Left colon (tissue), 2 donors: Measurements from ENCODE around the gene ZMYM4. TPM values are rescaled to one million over a fixed set of nuclear protein-coding genes. Genes with fewer than 3 reads are reported as not detected.

Source experiments
- ATAC-seq: fragments of 200-7000 bp; cut with Tn5 transposase; one replicate; pipeline ENCODE4 v1.9.1; 2020; ENCODE audit warnings: mild to moderate bottlenecking, moderate library complexity
- DNase-seq, 2 donors: peaks; one replicate each; pipeline ENCODE4 v3.0.0-alpha.2; 2020
- intact Hi-C, 2 donors: fragments of 100-400 bp; cut with DNase I in 1 of 2; cut with micrococcal nuclease in 1 of 2; formaldehyde crosslinking; loops; one replicate each; pipeline versions ENCODE4 v1.11.2 to v1.14.0; 2022; cut with DNase I, micrococcal nuclease
- total RNA-seq, 2 donors: library from RNA; stranded (reverse); fragmentation: NEBNext Ultra II Directional; extraction: Animal tissue kit (Norgen Biotek cat#: 25700); gene quantifications; one replicate each; pipeline ENCODE4 v1.2.1, GENCODE V29; 2021
- donor health status: DM: no; HTN: no; CAD: no.
- donor health status: DM: yes; HTN: yes; CAD: no.

Gene ZMYM4
- total RNA-seq, 2 donors from 2014 or later = 27.6 to 31.7 TPM

DNA sequence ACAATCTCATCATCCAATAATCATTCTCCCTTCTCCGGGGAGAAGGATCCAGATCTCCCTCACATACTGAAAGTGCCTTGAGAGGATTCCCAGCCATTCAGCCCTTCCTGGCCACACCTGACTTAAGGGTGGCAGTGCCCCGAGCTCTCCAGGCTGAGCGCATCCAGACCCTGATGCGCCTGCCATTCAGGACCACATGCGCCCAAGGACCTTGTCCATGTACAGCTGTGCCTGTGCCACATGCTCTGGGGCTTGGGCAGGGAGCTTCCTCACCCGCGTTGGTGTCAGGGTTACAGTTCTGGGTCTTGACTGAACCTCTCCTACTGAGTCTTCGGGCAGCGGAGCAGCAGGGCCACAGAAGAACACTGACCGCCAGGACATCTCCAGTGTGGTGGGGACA lies 167.6 kb downstream of the ZMYM4 start:
- DNase-seq (no peak), ATAC-seq (no peak)
- intact Hi-C loops = no loop called here

DNA sequence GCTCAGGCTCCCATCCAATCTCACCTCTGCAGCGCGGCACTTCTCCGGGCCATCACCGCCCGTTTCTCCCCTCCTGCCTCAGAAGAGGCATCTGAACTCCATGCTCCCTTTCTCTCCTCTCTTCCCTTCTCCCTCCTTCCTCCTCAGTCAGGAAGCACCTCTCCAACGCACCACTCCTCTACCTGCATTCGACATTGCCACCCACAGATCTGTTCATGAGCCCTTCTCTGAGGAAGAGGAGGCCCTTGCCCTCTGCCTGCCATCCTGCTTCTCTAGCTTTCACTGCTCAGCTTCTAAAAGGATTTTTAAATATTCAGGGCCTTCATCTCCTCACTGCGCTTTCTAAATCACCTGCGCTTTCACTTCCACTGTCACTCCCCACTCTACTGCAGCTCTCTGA lies 168.7 kb downstream of the ZMYM4 start:
- ATAC-seq (no peak), DNase-seq (no peak)
- intact Hi-C loops = no loop called here

- no peak for ATAC-seq
- intact Hi-C loops = no loop called here
- no peak for DNase-seq
These were observed 171.1 kb downstream of the ZMYM4 start for GRCh38 chr1:35439626-35440025.

GRCh38 chr1:35441926-35442579 lies 173.5 kb downstream of the ZMYM4 start:
- intact Hi-C loops = no loop called here
- no peak for ATAC-seq

DNA sequence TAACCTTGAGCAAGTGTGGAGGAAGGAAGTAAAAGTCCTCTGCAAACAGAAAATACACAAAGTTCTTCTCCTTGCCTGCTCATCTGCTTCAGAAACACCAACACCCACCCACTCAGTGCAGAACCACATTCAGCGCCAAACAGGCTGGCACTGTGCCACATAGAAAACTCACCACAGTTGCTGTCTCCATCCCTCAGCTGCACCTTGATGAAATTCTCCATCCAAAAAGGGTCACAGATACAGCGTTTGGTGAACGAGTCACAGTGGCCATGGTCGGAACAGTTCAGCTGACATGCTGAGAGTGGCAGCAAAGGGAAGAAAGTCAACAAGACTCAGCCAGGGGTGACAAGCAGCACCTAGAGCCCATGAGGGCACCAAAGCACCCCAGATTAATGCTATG lies 174.2 kb downstream of the ZMYM4 start:
- ATAC-seq = no peak
- intact Hi-C loops = no loop called here
- no peak for DNase-seq

More at GRCh38 chr1:35441926-35442579, 173.5 kb downstream of the ZMYM4 start:
- DNase-seq = no peak

GRCh38 chr1:35443768-35444518 lies 175.4 kb downstream of the ZMYM4 start:
- ATAC-seq (no peak), DNase-seq (no peak)
- intact Hi-C loops = no loop called here

DNA sequence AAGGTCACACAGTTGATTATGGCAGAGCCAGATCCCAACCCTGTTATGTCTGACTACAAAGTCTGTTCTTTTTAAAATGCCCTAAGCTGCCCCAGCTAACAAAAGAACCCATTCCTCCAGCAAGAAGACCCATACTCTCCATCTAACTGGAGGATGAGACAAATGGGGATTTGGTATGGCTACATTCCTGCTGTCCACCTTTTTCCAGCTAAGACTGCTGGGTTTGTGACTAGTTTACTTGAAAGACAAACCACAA lies 175.9 kb downstream of the ZMYM4 start:
- no peak for DNase-seq
- intact Hi-C loops = no loop called here
- ATAC-seq = no peak

GRCh38 chr1:35447278-35447677 lies 178.8 kb downstream of the ZMYM4 start:
- DNase-seq (no peak), ATAC-seq (no peak)
- intact Hi-C loops = no loop called here

DNA sequence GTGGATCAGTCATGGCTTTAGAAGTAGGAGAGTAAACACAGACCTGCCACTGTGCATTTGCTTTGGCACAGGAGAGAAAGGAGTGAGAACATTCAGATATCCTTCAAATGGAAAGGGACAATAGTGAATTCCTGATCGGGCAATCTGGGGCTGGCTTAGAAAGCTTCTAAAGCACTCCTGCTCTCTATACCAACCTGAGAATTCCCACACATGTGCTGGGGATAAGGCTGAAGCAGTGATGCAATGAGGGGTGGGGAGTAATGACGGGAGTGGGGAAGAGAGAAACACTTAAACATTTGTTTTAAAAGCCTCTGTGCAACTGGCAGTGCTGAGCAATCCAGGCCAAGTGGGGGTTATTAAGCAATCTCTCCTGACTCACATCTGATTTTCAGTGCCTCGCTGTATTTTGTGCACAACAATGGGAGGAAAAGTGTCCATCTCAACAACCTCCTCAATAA lies 179.9 kb downstream of the ZMYM4 start:
- DNase-seq (no peak), ATAC-seq (no peak)
- intact Hi-C loops = no loop called here

GRCh38 chr1:35449334-35450008 lies 181.0 kb downstream of the ZMYM4 start:
- DNase-seq (no peak), ATAC-seq (no peak)
- intact Hi-C loops = loop anchor here (5.0 to 10.0 kb wide), 3 partner anchors 113 to 323 kb away; no protein-coding TSS in a partner anchor

- DNase-seq (peak; percentile 59 to 87), ATAC-seq (peak; percentile 89)
- intact Hi-C loops = loop anchor here (5.0 to 10.0 kb wide), 3 partner anchors 111 to 321 kb away; no protein-coding TSS in a partner anchor
These were observed 182.6 kb downstream of the ZMYM4 start for GRCh38 chr1:35451125-35451528.

- DNase-seq = peak; percentile 22 to 31
These were observed 183.7 kb downstream of the ZMYM4 start for GRCh38 chr1:35452106-35452774.

GRCh38 chr1:35453031-35453430 lies 184.5 kb downstream of the ZMYM4 start:
- ATAC-seq (no peak), DNase-seq (no peak)
- intact Hi-C loops = loop anchor here (5.0 to 10.0 kb wide), 3 partner anchors 109 to 319 kb away; no protein-coding TSS in a partner anchor

More at GRCh38 chr1:35452106-35452774, 183.7 kb downstream of the ZMYM4 start:
- intact Hi-C loops = loop anchor here (5.0 to 10.0 kb wide), 3 partner anchors 110 to 320 kb away; no protein-coding TSS in a partner anchor
- no peak for ATAC-seq

GRCh38 chr1:35454176-35454575 lies 185.7 kb downstream of the ZMYM4 start:
- ATAC-seq (no peak), DNase-seq (no peak)
- intact Hi-C loops = loop anchor here (5.0 to 10.0 kb wide), 3 partner anchors 108 to 318 kb away; no protein-coding TSS in a partner anchor

- ATAC-seq (no peak), DNase-seq (no peak)
- intact Hi-C loops = loop anchor here (5.0 to 10.0 kb wide), 3 partner anchors 108 to 318 kb away; no protein-coding TSS in a partner anchor
These were observed 186.1 kb downstream of the ZMYM4 start for GRCh38 chr1:35454616-35455015.

GRCh38 chr1:35460796-35461195 lies 192.3 kb downstream of the ZMYM4 start:
- DNase-seq (no peak), ATAC-seq (no peak)
- intact Hi-C loops = no loop called here

GRCh38 chr1:35461966-35462651 lies 193.6 kb downstream of the ZMYM4 start:
- DNase-seq (no peak), ATAC-seq (no peak)
- intact Hi-C loops = no loop called here

GRCh38 chr1:35463232-35463631 lies 194.7 kb downstream of the ZMYM4 start:
- no peak for DNase-seq
- intact Hi-C loops = no loop called here
- ATAC-seq = no peak
